Omental fat pad (tissue), 4 donors: ENCODE results near the gene CARMIL1. TPM values are rescaled to one million over a fixed set of nuclear protein-coding genes. Genes with fewer than 3 reads are reported as not detected.

Experiments used
- ATAC-seq: fragments of 150-250 bp; one replicate; pipeline ENCODE4 v1.9.1; 2016; ENCODE audit warnings: mild to moderate bottlenecking, moderate library complexity; ENCODE audit not compliant: low FRiP score
- DNase-seq: peaks from one replicate; pipeline ENCODE4 v3.0.0-alpha.2; 2019; ENCODE audit warnings: low spot score
- CTCF ChIP-seq, 3 donors: fragments of 450-650 bp; IDR thresholded peaks; one replicate each; pipeline ENCODE4 v1.5.1; 2016 to 2017; ENCODE audit warnings: antibody characterized with exemption in 3 of 3, mild to moderate bottlenecking in 3 of 3, moderate library complexity in 2 of 3
- total RNA-seq, 4 donors: library from RNA; depleted of rRNA; stranded (reverse); fragments of >200 nt; gene quantifications; one replicate each; pipeline ENCODE4 v1.1.0, GENCODE V29; 2016

CARMIL1 gene
- total RNA-seq, 4 donors from 2014 or later, result 24.4 to 35.3 (median 29.6) TPM

- no peak for TF ChIP-seq CTCF (IDR thresholded peaks at IDR 0.05)
- ATAC-seq, result no peak
- no peak for DNase-seq
Observed at GRCh38 chr6:25498505-25498904, 219.3 kb downstream of the CARMIL1 start.

GRCh38 chr6:25499615-25500235, 220.6 kb downstream of the CARMIL1 start:
- no peak for DNase-seq
- peak; percentile 37 for ATAC-seq
- no peak for TF ChIP-seq CTCF (IDR thresholded peaks at IDR 0.05)

GRCh38 chr6:25503686-25504085, 224.5 kb downstream of the CARMIL1 start:
- no peak for DNase-seq
- no peak for ATAC-seq
- no peak for TF ChIP-seq CTCF (IDR thresholded peaks at IDR 0.05)

- DNase-seq (no peak), ATAC-seq (no peak)
- TF ChIP-seq CTCF (IDR thresholded peaks at IDR 0.05), result no peak
Observed at GRCh38 chr6:25504661-25505060, 225.5 kb downstream of the CARMIL1 start.

GRCh38 chr6:25506020-25506419, 226.8 kb downstream of the CARMIL1 start:
- ATAC-seq (no peak), DNase-seq (no peak)
- TF ChIP-seq CTCF (IDR thresholded peaks at IDR 0.05), result no peak

- ATAC-seq (no peak), DNase-seq (no peak)
Observed at GRCh38 chr6:25508051-25508450, 228.9 kb downstream of the CARMIL1 start.

More at GRCh38 chr6:25508051-25508450, 228.9 kb downstream of the CARMIL1 start:
- TF ChIP-seq CTCF (IDR thresholded peaks at IDR 0.05), result no peak
